ENCODE data around the gene LRRC4B.
"Not testable (repeated sequence)": the region's sequence is repeated elsewhere in the genome, so short reads cannot be mapped to it uniquely, and the experiment has no call there.

- not testable (repeated sequence) for TF ChIP-seq CTCF, POLR2A (IDR thresholded peaks at IDR 0.05)
Measured at GRCh38 chr19:50528052-50528451, 40.2 kb downstream of the LRRC4B start.

Data from adrenal gland (tissue), 5 donors.